KOPT-K1 (cell line): ENCODE data around the gene PCDHA7.
"Not testable (repeated sequence)": the region's sequence is repeated elsewhere in the genome, so short reads cannot be mapped to it uniquely, and the experiment has no call there.

ENCODE experiments used
- H3K27ac ChIP-seq: fragments of 200-600 bp; sonication (generic); 2 replicates; pipeline ENCODE4 v1.5.1; 2016; ENCODE audit warnings: antibody characterized with exemption, mild to moderate bottlenecking, low read depth, low read length; ENCODE audit not compliant: poor library complexity, severe bottlenecking
- H3K36me3 ChIP-seq: fragments of 200-600 bp; sonication (generic); 2 replicates; pipeline ENCODE4 v1.5.1; 2017; ENCODE audit warnings: antibody characterized with exemption, mild to moderate bottlenecking, low read length, moderate library complexity; ENCODE audit not compliant: insufficient read depth
- H3K9me3 ChIP-seq: fragments of 200-600 bp; sonication (generic); 2 replicates; pipeline ENCODE4 v1.5.1; 2017; ENCODE audit warnings: antibody characterized with exemption, low read length, mild to moderate bottlenecking; ENCODE audit not compliant: insufficient read depth, poor library complexity, severe bottlenecking

Gene PCDHA7

DNA sequence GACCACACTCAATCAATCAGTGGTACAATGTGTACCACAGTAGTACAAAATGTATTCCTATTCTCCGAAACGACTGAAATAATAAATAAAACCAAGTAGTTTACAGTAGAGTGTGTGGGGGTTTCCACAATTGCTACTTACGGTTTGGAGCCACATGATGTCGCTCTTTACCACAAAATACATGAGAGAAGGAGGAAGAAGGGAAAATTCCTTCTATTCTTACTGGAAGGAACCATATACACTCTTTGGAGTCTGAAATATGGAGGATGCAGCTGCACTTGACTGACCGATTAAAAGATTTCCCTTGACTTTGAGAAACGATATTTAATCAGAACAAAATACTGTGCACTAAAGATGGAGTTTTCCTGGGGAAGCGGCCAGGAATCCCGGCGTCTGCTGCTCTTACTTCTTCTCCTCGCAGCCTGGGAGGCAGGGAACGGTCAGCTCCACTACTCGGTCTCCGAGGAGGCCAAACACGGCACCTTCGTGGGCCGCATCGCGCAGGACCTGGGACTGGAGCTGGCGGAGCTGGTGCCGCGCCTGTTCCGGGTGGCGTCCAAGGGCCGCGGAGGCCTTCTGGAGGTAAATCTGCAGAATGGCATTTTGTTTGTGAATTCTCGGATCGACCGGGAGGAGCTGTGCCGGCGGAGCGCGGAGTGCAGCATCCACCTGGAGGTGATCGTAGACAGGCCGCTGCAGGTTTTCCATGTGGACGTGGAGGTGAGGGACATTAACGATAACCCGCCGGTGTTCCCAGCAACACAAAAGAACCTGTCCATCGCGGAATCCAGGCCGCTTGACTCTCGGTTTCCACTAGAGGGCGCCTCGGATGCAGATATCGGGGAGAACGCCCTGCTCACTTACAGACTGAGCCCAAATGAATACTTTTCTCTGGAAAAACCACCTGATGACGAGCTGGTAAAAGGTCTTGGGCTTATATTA lies 27.0 kb upstream of the PCDHA7 start, which contains the start of gene PCDHA4:
PCDHA4 (plus strand) TSS at position 235 of the 942 bp plus-strand sequence.
- no peaks in the 10 kb centered on the region for H3K36me3 ChIP-seq
- H3K9me3 ChIP-seq = no peaks in the 10 kb centered on the region
- no peak within 1 kb of the TSS for H3K27ac ChIP-seq

DNA sequence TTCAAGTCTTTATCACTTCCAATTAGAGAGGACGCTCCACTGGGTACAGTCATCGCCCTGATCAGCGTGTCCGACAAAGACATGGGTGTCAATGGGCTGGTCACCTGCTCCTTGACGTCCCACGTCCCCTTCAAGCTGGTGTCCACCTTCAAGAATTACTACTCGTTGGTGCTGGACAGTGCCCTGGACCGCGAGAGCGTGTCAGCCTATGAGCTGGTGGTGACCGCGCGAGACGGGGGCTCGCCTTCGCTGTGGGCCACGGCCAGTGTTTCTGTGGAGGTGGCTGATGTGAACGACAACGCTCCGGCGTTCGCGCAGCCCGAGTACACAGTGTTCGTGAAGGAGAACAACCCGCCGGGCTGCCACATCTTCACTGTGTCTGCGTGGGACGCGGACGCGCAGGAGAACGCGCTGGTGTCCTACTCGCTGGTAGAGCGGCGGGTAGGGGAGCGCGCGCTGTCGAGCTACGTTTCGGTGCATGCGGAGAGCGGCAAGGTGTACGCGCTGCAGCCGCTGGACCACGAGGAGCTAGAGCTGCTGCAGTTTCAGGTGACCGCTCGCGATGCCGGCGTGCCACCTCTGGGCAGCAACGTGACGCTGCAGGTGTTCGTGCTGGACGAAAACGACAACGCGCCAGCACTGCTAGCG lies 25.7 kb upstream of the PCDHA7 start:
- H3K9me3 ChIP-seq, H3K36me3 ChIP-seq, H3K27ac ChIP-seq: not testable (repeated sequence)

- Histone ChIP-seq H3K9me3 (no peaks in the 10 kb centered on the region), H3K36me3 (no peaks in the 10 kb centered on the region), H3K27ac (no peak overlapping the region)
Observed at GRCh38 chr5:140808889-140809291, 25.2 kb upstream of the PCDHA7 start.

GRCh38 chr5:140821375-140822280 lies 12.4 kb upstream of the PCDHA7 start, which contains the start of gene PCDHA5:
Gene PCDHA5, plus strand, starts transcription at chr5:140821613.
- H3K27ac ChIP-seq = no peak within 1 kb of the TSS
- H3K36me3 ChIP-seq = no peaks in the 10 kb centered on the region
- no peaks in the 10 kb centered on the region for H3K9me3 ChIP-seq

DNA sequence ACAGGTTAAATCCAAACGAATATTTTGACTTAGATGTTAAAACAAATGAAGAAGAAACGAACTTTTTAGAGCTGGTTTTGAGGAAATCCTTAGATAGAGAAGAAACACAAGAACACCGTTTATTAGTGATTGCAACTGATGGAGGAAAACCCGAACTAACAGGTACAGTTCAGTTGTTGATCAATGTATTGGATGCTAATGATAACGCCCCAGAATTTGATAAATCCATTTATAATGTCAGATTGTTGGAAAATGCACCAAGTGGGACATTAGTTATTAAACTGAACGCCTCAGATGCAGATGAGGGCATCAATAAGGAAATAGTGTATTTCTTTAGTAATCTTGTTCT lies 11.8 kb upstream of the PCDHA7 start:
- no peaks in the 10 kb centered on the region for H3K36me3 ChIP-seq
- no peak overlapping the region for H3K27ac ChIP-seq
- H3K9me3 ChIP-seq = no peaks in the 10 kb centered on the region

DNA sequence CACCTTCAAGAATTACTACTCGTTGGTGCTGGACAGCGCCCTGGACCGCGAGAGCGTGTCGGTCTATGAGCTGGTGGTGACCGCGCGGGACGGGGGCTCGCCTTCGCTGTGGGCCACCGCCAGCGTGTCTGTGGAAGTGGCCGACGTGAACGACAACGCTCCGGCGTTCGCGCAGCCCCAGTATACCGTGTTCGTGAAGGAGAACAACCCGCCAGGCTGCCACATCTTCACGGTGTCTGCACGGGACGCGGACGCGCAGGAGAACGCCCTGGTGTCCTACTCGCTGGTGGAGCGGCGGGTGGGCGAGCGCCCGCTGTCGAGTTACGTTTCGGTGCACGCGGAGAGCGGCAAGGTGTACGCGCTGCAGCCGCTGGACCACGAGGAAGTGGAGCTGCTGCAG lies 11.1 kb upstream of the PCDHA7 start:
- not testable (repeated sequence) for H3K36me3 ChIP-seq, H3K27ac ChIP-seq, H3K9me3 ChIP-seq

GRCh38 chr5:140823475-140823874 lies 10.6 kb upstream of the PCDHA7 start:
- H3K36me3 ChIP-seq = no peaks in the 10 kb centered on the region
- H3K9me3 ChIP-seq = no peaks in the 10 kb centered on the region
- no peak overlapping the region for H3K27ac ChIP-seq

- no peaks in the 10 kb centered on the region for H3K9me3 ChIP-seq
- H3K36me3 ChIP-seq = no peaks in the 10 kb centered on the region
- no peak within 1 kb of the TSS for H3K27ac ChIP-seq
Observed at GRCh38 chr5:140827704-140828361, 6.2 kb upstream of the PCDHA7 start, which contains the start of gene PCDHA6. Gene PCDHA6, plus strand, starts transcription at chr5:140827960. Its CDS starts 132 bp downstream, at chr5:140828092.

DNA sequence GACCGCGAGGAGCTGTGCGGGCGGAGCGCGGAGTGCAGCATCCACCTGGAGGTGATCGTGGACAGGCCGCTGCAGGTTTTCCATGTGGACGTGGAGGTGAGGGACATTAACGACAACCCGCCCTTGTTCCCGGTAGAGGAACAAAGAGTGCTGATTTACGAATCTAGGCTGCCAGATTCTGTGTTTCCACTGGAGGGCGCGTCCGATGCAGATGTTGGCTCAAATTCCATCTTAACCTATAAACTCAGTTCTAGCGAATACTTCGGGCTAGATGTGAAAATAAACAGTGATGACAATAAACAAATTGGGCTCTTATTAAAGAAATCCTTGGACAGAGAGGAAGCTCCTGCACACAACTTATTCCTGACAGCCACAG lies 5.7 kb upstream of the PCDHA7 start:
- Histone ChIP-seq H3K9me3 (no peaks in the 10 kb centered on the region), H3K27ac (no peak overlapping the region), H3K36me3 (no peaks in the 10 kb centered on the region)

DNA sequence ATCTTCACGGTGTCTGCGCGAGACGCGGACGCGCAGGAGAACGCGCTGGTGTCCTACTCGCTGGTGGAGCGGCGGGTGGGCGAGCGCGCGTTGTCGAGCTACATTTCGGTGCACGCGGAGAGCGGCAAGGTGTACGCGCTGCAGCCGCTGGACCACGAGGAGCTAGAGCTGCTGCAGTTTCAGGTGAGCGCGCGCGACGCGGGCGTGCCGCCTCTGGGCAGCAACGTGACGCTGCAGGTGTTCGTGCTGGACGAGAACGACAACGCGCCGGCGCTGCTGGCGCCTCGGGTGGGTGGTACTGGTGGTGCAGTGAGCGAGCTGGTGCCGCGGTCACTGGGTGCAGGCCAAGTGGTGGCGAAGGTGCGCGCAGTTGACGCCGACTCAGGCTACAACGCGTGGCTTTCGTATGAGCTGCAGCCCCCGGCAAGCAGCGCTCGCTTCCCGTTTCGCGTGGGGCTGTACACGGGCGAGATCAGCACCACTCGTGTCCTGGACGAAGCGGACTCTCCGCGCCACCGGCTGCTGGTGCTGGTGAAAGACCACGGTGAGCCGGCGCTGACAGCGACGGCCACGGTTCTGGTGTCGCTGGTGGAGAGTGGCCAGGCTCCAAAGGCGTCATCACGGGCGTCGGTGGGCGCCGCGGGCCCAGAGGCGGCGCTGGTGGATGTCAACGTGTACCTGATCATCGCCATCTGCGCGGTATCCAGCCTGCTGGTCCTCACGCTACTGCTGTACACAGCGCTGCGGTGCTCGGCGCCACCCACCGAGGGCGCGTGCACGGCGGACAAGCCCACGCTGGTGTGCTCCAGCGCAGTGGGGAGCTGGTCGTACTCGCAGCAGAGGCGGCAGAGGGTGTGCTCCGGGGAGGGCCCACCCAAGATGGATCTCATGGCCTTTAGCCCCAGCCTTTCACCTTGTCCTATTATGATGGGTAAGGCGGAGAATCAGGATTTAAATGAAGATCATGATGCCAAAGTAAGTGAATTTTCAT lies 4.3 kb upstream of the PCDHA7 start:
- H3K27ac ChIP-seq, H3K36me3 ChIP-seq, H3K9me3 ChIP-seq: not testable (repeated sequence)

DNA sequence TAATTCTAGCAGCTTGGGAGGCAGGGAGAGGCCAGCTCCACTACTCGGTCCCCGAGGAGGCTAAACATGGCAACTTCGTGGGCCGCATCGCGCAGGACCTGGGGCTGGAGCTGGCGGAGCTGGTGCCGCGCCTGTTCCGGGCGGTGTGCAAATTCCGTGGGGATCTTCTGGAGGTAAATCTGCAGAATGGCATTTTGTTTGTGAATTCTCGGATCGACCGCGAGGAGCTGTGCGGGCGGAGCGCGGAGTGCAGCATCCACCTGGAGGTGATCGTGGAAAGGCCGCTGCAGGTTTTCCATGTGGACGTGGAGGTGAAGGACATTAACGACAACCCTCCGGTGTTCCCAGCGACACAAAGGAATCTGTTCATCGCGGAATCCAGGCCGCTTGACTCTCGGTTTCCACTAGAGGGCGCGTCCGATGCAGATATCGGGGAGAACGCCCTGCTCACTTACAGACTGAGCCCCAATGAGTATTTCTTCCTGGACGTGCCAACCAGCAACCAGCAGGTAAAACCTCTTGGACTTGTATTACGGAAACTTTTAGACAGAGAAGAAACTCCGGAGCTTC lies 455 bp downstream of the PCDHA7 start:
- H3K9me3 ChIP-seq, H3K36me3 ChIP-seq, H3K27ac ChIP-seq: not testable (repeated sequence)

DNA sequence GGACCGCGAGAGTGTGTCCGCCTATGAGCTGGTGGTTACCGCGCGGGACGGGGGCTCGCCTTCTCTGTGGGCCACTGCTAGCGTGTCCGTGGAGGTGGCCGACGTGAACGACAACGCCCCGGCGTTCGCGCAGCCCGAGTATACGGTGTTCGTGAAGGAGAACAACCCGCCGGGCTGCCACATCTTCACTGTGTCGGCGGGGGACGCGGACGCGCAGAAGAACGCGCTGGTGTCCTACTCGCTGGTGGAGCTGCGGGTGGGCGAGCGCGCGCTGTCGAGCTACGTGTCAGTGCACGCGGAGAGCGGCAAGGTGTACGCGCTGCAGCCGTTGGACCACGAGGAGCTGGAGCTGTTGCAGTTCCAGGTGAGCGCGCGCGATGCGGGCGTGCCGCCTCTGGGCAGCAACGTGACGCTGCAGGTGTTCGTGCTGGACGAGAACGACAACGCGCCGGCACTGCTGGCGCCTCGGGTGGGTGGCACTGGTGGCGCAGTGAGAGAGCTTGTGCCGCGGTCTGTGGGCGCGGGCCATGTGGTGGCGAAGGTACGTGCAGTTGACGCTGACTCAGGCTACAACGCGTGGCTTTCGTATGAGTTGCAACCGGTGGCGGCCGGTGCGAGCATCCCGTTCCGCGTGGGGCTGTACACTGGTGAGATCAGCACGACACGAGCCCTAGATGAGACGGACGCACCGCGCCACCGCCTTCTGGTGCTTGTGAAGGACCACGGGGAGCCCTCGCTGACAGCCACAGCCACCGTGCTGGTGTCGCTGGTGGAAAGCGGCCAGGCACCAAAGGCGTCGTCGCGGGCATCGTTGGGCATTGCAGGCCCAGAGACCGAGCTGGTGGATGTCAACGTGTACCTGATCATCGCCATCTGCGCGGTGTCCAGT lies 1.8 kb downstream of the PCDHA7 start:
- no peaks in the 10 kb centered on the region for H3K36me3 ChIP-seq
- no peaks in the 10 kb centered on the region for H3K9me3 ChIP-seq
- H3K27ac ChIP-seq = no peak overlapping the region
